Measurements from ENCODE around the gene MGAT5B.
"Not testable (repeated sequence)": the region's sequence is repeated elsewhere in the genome, so short reads cannot be mapped to it uniquely, and the experiment has no call there.

Gene MGAT5B

GRCh38 chr17:76849160-76849559 is 19.0 kb upstream of the MGAT5B start:
- DNase-seq: not testable (repeated sequence)

- no peak for DNase-seq
These were observed 15.4 kb upstream of the MGAT5B start for GRCh38 chr17:76852843-76853242.

DNA sequence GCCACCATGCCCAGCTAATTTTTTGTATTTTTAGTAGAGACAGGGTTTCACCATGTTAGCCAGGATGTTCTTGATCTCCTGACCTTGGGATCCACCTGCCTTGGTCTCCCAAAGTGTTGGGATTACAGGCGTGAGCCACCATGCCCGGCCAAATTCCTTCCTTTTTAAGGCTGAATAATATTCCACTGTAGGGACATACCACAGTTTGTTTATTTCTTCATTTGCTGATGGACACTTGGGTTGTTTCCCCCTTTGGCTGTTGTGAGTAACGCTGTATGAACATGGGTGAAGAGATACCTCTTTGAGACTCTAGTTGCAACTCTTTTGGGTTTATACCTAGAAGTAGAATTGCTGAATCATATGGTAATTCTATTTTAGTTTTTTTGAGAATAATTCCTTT is 13.1 kb upstream of the MGAT5B start:
- DNase-seq: no peak

DNA sequence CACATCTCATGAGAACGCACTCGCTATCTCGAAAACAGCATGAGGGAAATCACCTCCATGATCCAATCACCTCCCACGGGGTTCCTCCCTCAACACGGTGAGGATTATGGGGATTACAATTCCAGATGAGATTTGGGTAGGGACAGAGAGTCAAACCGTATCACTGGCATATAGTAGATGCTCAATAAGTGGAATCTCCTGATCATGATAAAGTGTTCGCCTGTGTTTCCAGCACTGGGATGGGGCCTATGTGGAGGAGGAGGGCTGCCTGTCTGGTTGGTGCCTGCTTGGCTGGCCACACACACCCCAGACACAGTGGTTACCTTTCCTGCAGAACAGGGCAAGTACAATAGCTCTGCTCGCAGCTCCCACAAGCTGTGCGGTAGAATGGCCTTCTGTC is 6.1 kb upstream of the MGAT5B start:
- peak; percentile 26 for DNase-seq

DNA sequence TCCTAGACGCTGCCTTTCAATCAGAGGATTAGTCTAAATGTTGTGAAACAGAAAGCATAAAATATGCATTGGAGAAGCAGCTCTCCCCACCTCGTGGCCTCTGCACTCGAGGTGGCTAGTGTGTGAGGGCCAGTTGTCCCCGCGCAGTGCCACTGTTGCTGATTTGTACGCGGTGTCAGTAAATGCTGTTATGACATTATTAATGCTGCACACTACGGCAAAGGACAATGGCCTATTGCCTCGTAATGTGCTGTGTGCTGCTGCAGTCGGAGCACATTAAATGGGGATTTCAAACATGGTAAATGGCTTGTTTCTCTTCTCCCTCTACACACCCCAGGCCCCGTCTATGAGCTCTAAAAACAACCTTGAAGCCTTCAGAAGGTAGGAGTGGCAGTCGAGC is 5.7 kb upstream of the MGAT5B start:
- no peak for DNase-seq

- DNase-seq: no peak
These were observed 4.2 kb upstream of the MGAT5B start for GRCh38 chr17:76864024-76864423.

DNA sequence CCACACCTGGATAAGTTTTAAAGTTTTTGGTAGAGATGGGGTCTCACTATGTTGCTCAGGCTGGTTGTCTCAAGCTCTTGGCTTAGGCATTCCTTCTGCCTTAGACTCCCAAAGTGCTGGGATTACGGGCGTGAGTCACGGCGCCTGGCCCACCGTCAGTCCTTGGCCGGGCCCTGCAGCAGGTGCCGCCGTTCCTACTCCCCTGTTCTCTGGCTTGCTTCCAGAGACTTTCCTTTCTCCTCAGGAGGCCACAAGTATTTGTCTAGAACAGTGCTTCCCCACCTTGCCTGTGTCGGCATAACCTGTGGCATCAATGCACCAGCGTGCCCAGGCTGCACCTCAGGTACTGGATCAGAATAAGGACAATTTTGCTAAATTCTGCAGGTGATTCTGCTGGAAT is 3.0 kb upstream of the MGAT5B start:
- no peak for DNase-seq

DNA sequence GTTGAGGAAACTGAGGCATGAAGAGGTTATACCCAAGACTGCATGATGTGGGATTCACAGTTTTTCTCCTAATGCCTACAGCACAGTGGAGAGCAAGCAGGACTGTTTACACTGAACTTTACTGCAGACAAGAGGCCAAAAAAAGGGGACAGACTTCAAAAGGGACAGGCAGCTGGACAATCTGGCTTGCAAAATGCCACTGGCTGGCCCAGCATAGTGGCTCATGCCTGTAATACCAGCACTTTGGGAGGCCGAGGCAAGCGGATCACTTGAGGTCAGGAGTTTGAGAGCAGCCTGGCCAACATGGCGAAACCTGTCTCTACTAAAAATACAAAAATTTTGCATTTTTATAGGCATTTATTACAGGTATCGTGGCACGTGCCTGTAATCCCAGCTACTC is 2.0 kb upstream of the MGAT5B start:
- no peak for DNase-seq

DNA sequence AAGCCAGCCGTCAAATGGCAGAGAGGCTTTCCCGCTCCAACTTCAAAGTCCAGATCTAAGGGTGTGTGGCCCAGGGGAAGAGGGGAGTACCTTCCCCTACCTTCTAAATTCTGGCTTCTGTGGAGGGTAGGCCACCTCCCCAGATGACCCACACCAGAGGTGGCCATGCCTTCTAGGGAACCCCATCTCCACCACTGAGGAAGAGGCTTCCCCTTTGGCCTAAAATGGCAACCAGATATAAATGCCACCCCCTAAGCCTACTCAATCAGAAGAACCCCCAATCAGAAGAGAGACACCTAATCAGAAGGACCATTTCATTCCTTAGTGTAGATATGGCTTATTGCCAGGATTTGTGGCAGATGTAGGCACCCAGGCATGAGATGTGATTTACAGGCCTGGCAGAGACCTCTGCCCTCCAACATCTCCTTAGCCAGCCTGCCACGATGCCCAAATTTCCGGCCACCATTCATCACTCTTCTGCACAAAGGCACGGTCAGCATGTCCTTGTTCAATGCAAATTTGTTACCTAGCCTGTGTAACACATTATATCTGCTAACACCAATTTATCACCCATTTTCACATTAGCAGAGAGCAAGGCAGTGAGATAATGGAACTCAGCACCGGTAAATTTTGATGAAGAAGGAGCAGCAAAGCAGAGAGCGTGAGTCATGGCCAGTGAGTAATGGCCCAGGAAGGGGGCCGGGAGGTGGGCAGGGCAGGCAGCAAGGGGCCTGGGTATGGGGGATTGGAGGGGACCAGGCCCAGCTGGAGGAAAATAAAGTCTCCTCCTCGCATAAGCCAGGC is 1.2 kb upstream of the MGAT5B start:
- no peak for DNase-seq

DNA sequence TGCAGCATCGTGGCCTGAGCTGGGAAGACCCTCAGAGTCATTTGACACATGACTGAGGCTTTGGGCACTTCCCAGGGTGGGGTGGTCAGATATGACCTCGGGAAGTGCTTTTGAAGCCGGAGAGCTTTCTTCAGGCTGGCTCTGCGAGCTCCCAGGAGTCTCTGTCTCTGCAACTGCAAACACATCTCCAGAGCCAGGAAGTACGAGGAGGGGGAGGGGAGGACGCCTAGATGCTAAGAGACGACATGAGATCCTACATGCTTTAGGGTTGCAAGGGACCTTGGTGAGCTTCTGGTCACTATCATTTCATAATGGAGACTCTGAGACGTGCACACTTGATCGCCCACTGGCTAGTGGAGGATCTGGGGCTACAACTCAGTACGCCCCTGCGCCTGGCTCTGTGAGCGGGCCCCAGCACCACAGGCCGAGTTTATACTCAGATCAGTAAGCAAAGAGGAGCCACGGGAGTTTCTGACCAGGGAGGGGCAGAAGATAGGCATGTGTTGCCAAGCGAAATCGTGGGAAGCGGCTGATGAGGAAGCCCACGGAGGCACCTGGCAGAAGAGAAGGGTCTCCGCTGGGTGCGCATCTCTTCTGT is 527 bp upstream of the MGAT5B start:
- no peak for DNase-seq

GRCh38 chr17:76868669-76869495 is 678 bp downstream of the MGAT5B start:
- DNase-seq: peak; percentile 47

DNA sequence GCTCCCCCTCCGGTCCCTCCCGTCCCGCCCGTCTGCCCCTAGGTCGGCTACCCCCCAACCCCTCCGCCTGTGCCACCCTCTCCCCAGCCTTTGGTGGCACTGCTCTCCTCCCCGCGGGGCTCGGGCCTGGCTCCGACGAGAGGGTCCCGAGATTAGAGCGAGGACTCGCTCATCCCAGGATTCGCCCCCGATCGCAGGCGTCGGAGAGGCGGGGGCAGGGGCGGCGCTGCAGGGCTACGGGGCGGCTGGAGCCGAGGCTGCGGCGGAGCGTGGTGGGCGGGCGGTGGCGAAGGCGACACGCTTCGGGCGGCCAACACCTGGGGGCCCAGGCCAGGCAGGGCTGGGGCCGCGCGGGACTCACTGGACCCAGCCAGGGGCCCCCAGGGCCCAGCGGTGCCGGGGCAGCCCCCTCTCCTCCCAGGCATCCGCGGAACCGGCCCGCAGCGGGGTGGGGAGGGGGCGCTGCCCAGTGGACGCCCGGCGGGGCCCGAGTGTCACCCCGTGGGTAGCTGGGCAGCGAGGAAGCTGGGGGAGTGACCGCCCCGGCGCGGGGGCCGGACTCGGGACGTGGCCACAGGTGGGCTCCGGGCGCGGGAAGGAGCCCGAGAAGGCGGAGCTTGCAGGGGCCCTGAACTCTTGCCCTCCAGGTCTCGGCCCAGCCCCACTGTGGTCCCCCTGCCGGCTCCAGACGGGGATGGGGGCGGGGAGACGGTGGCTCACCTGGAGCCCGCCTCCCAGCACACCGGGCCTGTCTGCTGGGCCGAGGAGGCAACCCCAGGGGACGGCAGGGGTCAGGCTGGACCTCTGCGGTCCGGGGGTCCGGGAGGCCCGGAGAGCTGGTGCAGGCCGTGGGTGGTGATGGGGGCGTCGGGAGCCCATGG is 1.5 kb downstream of the MGAT5B start:
- peak; percentile 48 for DNase-seq

- DNase-seq: no peak
These were observed 2.1 kb downstream of the MGAT5B start for GRCh38 chr17:76870377-76870714.

DNA sequence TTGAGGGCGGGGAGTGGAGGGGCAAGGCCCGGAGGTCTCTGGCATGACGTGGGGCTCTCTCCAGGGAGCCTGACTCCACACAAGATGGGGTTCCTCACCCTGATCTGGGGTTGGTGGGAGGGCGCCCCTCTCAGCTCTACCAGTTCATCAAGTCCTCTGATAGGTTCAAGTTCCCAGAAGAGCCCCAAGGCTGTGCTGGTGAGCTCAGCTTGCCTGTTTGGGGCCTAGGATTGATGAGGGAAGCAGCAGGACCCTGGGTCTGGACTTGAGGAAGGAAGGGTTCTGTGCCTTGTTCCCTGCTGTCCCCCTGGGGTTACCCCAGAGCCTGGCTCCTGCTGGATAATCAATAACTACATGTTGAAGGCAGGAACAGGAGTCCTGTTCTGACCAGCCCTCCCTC is 3.5 kb downstream of the MGAT5B start:
- DNase-seq: no peak

GRCh38 chr17:76872221-76872873 is 4.1 kb downstream of the MGAT5B start:
- no peak for DNase-seq

- DNase-seq: no peak
These were observed 4.6 kb downstream of the MGAT5B start for GRCh38 chr17:76872874-76873221.

GRCh38 chr17:76873856-76874255 is 5.7 kb downstream of the MGAT5B start:
- no peak for DNase-seq

GRCh38 chr17:76877437-76877836 is 9.2 kb downstream of the MGAT5B start:
- DNase-seq: no peak

DNA sequence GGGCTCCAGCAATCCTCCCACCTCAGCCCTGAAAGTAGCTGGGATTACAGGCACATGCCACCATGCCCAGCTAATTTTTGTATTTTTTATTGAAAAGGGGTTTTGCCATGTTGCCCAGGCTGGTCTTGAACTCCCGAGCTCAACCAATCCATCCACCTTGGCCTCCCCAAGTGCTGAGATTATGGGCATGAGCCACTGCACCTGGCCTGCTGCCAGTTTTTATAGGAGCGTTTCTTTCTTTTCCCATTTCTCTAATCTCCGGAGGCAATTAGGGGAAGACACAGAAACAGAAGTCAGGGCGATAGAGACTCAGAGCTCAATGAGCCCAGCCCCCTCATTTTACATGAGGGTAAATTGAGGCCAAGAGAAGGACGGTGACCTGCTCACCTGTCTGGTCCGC is 10.4 kb downstream of the MGAT5B start:
- DNase-seq: peak; percentile 15

GRCh38 chr17:76879254-76879653 is 11.1 kb downstream of the MGAT5B start:
- DNase-seq: no peak

- DNase-seq: no peak
These were observed 11.5 kb downstream of the MGAT5B start for GRCh38 chr17:76879691-76880090.

DNA sequence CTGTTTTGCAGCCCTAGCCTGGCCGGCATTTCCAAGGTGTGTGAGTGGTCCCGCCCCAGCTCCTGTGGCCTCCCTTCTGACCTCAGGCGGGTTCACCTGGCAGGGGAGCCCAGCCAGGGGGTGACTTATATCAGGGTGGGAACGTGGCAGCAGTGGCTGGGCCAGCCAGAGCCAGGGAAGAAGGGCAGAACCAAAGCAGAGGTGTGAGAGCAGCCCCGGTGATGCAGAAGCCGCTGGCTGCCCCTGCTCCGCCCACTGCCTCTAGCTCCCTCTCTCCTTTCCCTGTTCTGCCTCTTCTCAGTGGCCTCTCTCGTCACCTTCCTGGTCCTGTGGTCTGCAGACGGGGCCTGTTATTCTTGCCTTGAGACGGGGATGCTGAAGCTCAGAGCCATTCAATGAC is 12.1 kb downstream of the MGAT5B start:
- no peak for DNase-seq

- no peak for DNase-seq
These were observed 12.8 kb downstream of the MGAT5B start for GRCh38 chr17:76880971-76881370.

All from NCI-H82 (cell line).